CD4-positive, alpha-beta T cell treated with Interleukin-2 at 100 ng/mL for 4 hours (primary cell): ENCODE data around the gene CYP1B1.
"Not testable (repeated sequence)": the region's sequence is repeated elsewhere in the genome, so short reads cannot be mapped to it uniquely, and the experiment has no call there.

Experiments
- DNase-seq: peaks from one replicate; pipeline ENCODE4 v3.0.0-alpha.2; 2020; ENCODE audit warnings: low spot score

The CYP1B1 gene

DNA sequence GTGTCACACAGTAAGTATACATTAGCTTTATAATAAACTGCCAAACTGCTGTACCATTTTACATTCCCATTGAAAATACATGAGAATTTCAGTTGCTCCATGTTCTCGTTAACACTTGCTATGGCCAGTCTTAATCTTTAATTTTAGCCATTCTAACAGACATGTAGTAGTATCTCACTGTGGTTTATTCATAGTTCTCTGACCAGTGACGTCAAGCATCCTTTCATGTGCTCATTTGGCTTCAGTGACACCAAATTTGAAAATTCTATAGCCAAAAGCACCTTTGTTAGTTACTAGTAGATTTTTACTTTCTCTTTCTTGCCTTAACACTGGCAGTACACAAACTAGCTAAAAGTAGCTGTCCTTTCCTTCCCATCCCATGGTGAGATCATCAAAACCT lies 43.0 kb downstream of the CYP1B1 start:
- DNase-seq = no peak

GRCh38 chr2:38030635-38031355 lies 45.2 kb downstream of the CYP1B1 start:
- no peak for DNase-seq

- no peak for DNase-seq
Observed at GRCh38 chr2:38029512-38029911, 46.4 kb downstream of the CYP1B1 start.

GRCh38 chr2:38028829-38029228 lies 47.1 kb downstream of the CYP1B1 start:
- DNase-seq = no peak

DNA sequence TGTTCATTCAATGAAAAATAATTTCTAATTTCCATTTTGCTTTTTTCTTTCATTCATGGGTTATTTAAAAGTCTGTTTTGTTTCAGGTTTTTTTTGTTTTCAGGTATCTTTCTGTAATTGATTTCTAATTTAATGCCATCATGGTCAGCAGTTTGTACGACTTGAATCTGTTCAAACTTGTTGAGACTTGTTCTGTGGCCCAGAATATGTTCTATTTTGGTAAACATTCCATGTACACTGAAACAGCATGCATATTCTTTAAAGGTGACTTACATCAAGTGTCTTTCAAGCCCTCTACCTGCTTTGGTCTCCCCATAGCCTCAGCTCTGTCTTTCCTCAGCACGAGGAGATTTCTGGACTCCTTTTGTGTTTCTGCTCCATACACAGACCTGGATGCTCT lies 49.1 kb downstream of the CYP1B1 start:
- DNase-seq = no peak

- no peak for DNase-seq
Observed at GRCh38 chr2:38021589-38021988, 54.4 kb downstream of the CYP1B1 start.

DNA sequence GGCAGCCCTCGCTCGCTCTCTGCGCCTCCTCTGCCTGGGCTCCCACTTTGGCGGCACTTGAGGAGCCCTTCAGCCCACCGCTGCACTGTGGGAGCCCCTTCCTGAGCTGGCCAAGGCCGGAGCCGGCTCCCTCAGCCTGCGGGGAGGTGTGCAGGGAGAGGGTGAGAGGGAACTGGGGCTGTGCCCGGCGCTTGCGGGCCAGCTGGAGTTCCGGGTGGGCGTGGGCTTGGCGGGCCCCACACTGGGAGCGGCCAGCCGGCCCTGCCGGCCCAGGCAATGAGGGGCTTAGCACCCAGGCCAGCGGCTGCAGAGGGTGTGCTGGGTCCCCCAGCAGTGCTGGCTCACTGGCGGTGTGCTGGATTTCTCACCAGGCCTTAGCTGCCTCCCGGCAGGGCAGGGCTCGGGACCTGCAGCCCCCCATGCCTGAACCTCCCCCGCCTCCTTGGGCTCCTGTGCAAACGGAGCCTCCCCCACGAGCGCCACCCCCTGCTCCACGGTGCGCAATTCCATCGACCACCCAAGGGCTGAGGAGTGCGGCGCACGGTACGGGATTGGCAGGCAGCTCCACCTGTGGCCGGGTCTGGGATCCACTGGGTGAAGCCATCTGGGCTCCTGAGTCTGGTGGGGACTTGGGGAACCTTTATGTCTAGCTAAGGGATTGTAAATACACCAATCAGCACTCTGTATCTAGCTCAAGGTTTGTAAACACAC lies 55.4 kb downstream of the CYP1B1 start:
- DNase-seq = not testable (repeated sequence)

DNA sequence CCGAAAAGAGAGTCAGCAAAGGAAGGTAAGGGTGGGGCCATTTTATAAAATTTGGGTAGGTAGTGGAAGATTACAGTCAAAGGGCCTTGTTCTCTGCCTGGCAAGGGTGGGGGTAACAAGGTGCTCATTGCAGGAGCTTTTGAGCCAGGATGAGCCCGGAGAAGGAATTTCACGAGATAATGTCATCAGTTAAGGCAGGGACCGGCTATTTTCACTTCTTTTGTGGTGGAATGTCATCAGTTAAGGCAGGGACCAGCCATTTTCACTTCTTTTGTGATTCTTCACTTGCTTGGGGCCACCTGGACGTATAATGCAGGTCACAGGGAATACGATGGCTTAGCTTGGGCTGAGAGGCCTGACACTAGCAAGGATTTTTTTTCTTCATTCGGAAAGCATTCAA lies 58.1 kb downstream of the CYP1B1 start:
- DNase-seq = no peak
